HG03103 (cell line): ENCODE measurements around the gene DYNC1LI2.

Experiments used
- ATAC-seq: cut with Tn5 transposase; IDR thresholded peaks from one replicate; pipeline ENCODE4 v1.9.1; 2021; ENCODE audit warnings: low read depth; ENCODE audit not compliant: unreplicated experiment

DYNC1LI2 gene

GRCh38 chr16:66740533-66740932, 10.9 kb downstream of the DYNC1LI2 start:
- no peak for ATAC-seq

GRCh38 chr16:66740010-66740409, 11.4 kb downstream of the DYNC1LI2 start:
- no peak for ATAC-seq

GRCh38 chr16:66735891-66736290, 15.5 kb downstream of the DYNC1LI2 start:
- no peak for ATAC-seq

- ATAC-seq = no peak
These were observed 20.3 kb downstream of the DYNC1LI2 start for GRCh38 chr16:66731101-66731500.

GRCh38 chr16:66728804-66729203, 22.6 kb downstream of the DYNC1LI2 start:
- ATAC-seq = no peak

DNA sequence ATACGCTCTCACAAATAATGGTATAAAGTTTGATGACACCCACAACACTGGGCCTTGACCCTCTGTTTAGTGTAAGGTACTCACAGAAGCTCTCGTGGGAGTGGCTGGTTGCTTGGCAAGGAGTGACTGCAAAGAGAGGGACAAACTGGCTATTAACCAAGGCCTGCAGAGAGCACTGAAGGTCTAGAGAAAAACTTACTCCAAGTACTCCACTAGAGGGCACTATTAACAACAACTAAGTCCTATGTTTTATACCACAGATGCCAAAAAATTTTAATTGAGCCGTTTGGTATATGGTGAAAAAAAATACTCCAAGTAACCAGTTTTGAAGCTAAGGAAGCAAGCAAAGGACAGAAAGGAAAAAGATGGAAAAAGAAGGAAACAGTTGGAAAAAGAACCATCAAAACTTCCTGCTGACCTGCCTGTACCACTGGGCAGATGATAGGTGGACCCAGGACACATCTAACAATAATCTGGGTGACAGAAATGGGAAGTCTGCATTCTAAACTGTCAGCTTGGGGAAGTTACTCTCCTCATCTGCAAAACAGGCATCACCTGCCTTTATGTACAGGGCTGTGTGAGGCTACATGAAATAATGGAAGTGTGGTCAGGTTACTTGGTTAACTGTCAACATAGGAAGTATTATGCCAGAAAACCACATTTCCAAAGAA, 23.2 kb downstream of the DYNC1LI2 start:
- ATAC-seq = no peak

- ATAC-seq = no peak
These were observed 30.6 kb downstream of the DYNC1LI2 start for GRCh38 chr16:66720766-66721165.

GRCh38 chr16:66719246-66719645, 32.2 kb downstream of the DYNC1LI2 start:
- no peak for ATAC-seq

DNA sequence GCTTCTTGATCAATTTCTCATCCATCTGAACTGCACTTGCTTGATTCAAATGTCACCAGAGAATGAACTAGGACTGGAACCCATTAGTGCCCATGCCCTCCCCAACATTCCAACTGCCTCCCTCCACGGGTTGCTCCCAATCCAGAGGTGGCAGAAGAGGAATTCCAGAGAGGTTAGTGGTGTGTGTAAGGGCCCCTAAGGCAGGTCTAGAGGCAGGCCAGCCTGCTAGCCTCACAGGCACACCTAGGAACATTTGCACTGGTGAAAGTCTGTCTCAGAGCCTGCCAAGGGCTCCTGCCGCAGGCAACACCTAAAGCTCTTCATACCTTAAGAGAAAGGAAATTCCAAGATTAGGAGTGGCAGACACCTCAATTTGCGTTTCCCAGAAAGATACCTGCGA, 33.6 kb downstream of the DYNC1LI2 start:
- ATAC-seq = no peak

DNA sequence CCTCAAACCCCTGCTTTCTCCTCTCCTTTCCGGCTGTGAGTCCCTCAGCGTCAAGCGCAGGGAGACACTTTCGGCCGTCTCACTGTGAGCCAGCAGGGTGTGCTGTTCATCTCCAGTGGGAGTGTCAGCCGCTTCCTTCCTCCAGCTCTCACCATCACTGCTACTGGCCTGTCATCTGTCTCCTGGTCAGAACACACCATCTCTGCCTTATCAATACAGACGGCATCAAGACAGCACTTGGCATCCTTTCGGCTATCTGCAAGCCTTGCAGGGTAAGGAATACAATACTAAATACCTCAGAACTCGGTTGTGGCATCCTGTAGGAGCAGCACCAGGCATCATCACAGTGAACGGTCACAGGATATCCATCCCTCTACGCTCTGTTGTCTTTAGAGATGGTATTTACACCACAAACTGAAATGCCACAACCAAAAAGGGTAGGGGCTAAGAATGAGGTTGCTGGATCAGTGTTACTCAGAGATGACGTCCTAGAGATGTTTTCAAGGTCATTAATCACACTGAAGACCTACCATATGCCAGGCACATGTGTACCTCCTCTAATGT, 34.2 kb downstream of the DYNC1LI2 start:
- no peak for ATAC-seq

DNA sequence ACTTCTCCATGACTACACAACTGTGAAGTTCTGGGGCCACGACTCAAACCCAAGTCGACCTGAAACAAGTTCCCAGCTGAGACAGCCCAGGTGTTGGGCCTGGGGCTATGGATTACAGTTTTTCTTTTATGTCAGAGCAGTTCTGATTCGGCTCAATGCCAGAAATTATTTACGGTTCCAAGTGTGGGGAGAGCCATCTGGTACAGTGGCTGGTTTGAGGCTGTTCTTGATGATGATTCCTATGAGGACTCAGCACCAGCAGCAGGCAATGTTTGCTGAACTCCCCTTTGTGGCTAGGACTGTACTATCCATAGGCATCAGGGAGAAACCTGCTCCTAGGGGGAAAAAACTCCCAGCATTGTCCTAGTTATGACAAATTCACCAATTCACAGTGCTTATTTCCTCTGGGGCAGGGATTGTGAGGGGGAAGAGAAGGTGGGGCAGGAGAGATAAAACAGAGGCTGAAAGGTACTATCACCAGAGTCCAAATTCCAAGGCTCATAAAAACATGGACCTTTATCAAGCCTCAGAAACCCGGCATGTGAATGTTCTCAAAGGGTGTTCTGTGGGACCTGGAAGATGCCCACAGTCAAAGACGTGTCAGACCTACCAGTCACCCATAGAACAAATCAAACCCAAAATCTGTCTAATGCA, 36.6 kb downstream of the DYNC1LI2 start:
- ATAC-seq = no peak

DNA sequence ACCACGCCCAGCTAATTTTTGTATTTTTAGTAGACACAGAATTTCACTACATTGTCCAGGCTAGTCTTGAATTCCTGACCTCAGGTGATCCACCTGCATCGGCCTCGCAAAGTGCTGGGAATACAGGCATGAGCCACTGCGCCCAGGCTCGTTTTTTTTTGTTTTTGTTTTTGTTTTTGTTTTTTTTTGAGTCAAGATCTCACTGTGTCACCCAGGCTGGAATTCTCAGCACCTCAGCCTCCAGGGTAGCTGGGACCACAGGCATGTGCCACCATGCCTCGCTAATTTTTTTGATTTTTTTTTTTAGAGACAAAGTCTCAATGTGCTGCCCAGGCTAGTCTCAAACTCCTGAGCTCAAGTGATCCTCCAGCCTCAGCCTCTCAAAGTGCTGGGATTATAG, 37.3 kb downstream of the DYNC1LI2 start:
- no peak for ATAC-seq

- ATAC-seq = no peak
These were observed 38.3 kb downstream of the DYNC1LI2 start for GRCh38 chr16:66713076-66713475.

- no peak for ATAC-seq
These were observed 38.9 kb downstream of the DYNC1LI2 start for GRCh38 chr16:66712512-66712911.

DNA sequence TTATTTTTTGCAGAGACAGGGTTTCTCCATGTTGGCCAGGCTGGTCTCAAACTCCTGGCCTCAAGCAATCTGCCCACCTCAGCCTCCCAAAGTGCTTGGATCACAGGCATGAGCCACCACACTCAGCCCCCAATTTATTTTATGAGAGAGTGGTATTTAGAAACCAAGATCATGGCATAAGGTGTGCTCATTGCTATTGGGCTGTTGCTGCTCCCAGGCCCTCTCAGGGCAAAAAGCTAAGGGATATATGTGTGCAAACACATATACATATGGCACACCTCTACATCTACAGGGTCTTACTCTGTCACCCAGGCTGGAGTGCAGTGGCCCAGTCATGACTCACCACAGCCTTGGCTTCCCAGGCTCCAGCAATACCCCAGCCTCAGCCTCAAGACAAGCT, 39.8 kb downstream of the DYNC1LI2 start:
- ATAC-seq = no peak

DNA sequence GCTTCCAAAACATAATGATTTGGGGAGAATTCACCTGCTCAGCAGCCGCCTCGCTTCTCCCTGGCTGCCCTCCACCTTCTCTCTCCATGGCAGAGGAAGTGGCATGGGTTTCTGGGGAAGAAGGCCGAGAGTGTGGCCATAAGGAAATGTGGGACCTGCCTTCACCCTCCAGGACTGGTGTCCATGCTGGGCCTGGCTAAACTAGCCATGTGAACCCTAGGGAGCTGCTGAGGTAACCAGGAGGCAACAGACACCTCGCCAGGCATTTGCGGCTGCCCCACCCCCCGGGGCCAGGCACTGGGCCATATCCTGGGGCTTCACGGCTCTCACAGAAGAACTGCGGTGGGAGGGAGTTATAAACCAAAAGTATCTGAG, 44.9 kb downstream of the DYNC1LI2 start:
- no peak for ATAC-seq

DNA sequence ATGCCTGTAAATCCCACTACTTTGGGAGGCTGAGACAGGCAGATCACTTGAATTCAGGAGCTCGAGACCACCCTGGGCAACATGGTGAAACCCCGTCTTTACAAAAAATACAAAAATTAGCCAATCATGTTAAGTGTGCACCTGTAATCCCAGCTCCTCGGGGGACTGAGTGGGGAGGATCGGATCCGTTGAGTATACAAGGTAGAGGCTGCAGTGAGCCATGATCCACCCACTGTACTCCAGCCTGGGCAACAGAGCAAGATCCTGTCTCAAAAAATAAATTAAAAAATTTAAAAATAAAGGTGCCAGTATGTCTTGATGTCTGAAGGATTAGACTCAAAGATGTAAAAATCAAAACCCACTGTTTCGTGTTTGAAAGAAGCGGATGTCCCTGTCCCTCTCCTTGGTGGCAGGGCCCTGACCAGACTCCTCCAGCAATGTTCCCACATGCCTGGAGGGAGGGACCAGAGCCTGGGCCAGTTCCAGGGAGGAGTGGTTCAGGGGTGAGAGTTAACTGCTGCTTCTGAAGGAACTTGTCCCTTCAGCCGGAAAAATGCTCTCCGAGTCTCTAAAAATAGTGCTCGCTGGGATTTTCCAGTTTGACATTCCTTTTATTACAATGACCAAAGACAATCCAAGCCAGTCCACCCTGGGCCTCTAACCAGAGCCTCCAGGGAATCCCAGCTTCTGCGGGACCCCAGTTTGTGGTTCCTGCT, 45.5 kb downstream of the DYNC1LI2 start:
- ATAC-seq = no peak

DNA sequence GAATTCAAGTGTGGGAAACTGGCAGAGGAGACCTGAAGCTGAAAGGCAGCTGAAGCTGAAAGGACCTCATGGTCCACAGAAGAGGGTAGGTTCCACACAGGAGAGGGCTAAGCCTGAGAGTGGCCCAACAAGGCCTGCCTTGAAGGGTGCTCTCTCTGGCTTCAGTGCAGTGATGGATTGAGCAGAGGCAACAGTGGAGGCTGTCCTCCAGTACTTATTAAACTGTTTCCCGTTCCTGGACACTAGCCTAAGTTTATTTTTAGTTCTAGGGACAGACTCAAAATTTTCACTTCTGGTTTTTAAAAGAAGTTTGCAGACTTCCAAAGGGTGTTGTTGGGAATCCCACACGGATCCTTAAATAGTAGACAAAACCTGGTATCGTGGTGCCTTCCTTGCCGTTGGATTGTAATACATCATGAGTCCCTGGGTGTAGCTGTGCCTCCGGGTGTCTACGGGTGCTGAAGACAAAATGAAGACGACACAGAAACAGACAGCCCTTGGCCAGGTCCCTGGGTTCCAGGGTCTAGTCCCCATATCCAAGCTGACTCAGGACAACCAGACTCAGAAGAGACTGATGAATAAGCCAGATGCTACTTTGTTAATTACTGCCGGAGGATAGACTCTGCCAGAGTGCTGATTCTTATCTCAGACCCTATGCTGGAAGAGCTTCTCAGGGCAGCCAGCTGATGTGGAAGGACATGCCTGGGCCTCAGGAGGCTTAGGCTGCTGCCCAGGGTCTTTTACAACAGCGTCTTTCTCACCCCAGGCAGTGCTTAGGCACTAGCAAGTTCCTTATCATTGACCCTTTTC, 47.8 kb downstream of the DYNC1LI2 start:
- ATAC-seq = no peak

GRCh38 chr16:66701516-66701915, 49.9 kb downstream of the DYNC1LI2 start:
- no peak for ATAC-seq

DNA sequence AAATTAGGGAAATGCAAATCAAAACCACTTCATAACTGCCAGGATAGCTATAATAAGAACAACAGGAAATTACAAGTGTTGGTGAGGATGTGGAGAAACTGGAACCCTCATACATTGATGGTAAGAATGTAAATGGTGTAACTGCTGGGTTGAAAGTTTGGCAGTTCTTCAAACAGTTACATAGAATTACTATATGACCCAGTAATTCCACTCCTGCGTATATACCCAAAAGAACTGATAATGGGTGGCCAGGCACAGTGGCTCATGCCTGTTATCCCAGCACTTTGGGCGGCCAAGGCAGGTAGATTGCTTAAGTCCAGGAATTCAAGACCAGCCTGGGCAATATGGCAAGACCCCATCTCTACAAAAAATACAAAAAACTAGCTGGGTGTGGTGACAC, 50.4 kb downstream of the DYNC1LI2 start:
- ATAC-seq = no peak

DNA sequence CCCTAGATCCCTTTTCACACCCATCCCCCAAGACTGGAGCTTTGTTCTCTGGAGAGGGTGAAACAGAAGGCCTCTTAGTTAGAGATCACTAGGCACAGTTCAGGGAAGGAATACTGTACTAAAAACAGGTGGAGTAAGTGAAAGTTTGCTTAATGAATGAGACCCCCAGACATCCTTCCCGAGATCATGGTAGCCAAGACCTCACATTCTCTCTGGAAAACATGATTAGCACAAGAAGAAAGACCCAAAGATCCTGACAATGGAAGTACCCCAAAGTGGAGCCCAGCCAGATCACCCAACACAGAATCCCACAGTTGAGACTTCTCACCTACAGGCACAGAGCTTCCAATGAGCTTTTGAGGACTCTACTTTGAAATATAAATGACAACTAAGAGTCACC, 51.5 kb downstream of the DYNC1LI2 start:
- ATAC-seq = no peak
